A673 (cell line): ENCODE measurements around the gene TIMM10.

Source experiments
- CTCF ChIP-seq: fragments of 300-800, 200-600 bp; sonication (generic); conservative IDR thresholded peaks from 2 replicates; pipeline ENCODE4 v1.5.1; 2017; ENCODE audit warnings: low read depth, mild to moderate bottlenecking, antibody characterized with exemption, low read length, moderate library complexity, mixed read lengths
- EZH2 ChIP-seq: fragments of 200-600 bp; sonication (generic); IDR thresholded peaks from 2 replicates; pipeline ENCODE4 v1.6.1; 2017; ENCODE audit warnings: borderline replicate concordance, low read depth, mild to moderate bottlenecking, mixed read lengths, antibody characterized with exemption, low read length; ENCODE audit not compliant: poor library complexity, severe bottlenecking

- TF ChIP-seq CTCF = no peak
- no peak for TF ChIP-seq EZH2
These were observed 43.4 kb downstream of the TIMM10 start for GRCh38 chr11:57487021-57487778.
